ENCODE data around the gene ZBTB32. TPM values are rescaled to one million over a fixed set of nuclear protein-coding genes. Genes with fewer than 3 reads are reported as not detected.
A peak's percentile ranks its signal among the peaks of the same experiment; 100 is the strongest.

ZBTB32 gene
- total RNA-seq, 2 donors from 2014 or later = not detected

- no peak for DNase-seq
- intact Hi-C loops (cut with DNase I) = loop anchor here (10.0 kb wide), 1 partner anchor 159 kb away; no protein-coding TSS in a partner anchor
- no peaks in the 10 kb centered on the region for H3K27me3 ChIP-seq
- no peaks in the 10 kb centered on the region for H3K9me3 ChIP-seq
- H3K4me1 ChIP-seq = peaks cover 17% of the 10 kb centered on the region
- TF ChIP-seq, protein P1, sequence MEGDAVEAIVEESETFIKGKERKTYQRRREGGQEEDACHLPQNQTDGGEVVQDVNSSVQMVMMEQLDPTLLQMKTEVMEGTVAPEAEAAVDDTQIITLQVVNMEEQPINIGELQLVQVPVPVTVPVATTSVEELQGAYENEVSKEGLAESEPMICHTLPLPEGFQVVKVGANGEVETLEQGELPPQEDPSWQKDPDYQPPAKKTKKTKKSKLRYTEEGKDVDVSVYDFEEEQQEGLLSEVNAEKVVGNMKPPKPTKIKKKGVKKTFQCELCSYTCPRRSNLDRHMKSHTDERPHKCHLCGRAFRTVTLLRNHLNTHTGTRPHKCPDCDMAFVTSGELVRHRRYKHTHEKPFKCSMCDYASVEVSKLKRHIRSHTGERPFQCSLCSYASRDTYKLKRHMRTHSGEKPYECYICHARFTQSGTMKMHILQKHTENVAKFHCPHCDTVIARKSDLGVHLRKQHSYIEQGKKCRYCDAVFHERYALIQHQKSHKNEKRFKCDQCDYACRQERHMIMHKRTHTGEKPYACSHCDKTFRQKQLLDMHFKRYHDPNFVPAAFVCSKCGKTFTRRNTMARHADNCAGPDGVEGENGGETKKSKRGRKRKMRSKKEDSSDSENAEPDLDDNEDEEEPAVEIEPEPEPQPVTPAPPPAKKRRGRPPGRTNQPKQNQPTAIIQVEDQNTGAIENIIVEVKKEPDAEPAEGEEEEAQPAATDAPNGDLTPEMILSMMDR (IDR thresholded peaks at IDR 0.05) = no peak
- no peaks in the 10 kb centered on the region for H3K36me3 ChIP-seq (replicated peaks in 1 of 2; ENCODE audit: insufficient read depth in 1 of 2, low read depth in 2 of 2)
- WGBS, 2 donors = 60 to 87% methylated on average over 2 of the region's 2 CpGs
- H3K27ac ChIP-seq = no peak overlapping the region
- H3K4me3 ChIP-seq = no peak overlapping the region
- no peak for ATAC-seq
These were observed 9.1 kb downstream of the ZBTB32 start for GRCh38 chr19:35713506-35713850.

DNA sequence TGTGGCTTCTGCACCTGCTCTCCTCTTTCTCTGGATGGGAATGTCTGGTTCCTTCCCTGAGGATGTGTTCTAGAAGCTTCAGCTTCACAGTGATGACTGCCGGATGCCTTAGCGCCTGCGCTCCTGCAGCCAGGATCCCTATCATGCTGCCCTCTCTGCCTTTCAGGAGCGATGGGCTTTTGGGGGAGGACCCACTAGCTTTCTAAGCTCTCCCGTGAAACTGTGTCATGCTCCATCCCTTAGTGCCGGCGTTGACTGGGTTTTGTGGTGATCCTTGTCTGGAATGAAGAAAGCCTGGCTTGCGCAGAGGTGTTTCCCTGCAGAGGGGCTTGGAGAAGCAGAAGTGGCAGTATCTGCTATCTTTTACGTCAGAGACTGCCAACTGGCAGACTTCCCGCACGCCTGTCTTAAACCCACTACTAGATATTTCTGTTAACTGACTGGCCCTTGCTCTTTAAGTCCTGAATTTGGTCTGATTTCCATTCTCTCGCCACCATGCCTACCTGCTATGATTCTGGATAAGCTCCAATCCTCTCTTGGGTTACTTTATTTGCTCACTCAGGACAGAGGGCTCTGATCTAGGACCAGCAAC, 9.6 kb downstream of the ZBTB32 start:
- intact Hi-C loops (cut with DNase I) = loop anchor here (10.0 kb wide), 1 partner anchor 159 kb away; no protein-coding TSS in a partner anchor
- 66 to 79% methylated on average over 12 of the region's 12 CpGs for WGBS, 2 donors
- no peak overlapping the region for H3K4me3 ChIP-seq
- no peak for ATAC-seq
- TF ChIP-seq POLR2A (IDR thresholded peaks at IDR 0.05) = no peak
- TF ChIP-seq, protein P1 (IDR thresholded peaks at IDR 0.05) = no peak
- no peak for DNase-seq
- H3K27ac ChIP-seq = no peak overlapping the region
- H3K9me3 ChIP-seq = no peaks in the 10 kb centered on the region
- H3K36me3 ChIP-seq (replicated peaks in 1 of 2; ENCODE audit: insufficient read depth in 1 of 2, low read depth in 2 of 2) = no peaks in the 10 kb centered on the region
- no peaks in the 10 kb centered on the region for H3K27me3 ChIP-seq
- H3K4me1 ChIP-seq = peaks cover 22% of the 10 kb centered on the region

DNA sequence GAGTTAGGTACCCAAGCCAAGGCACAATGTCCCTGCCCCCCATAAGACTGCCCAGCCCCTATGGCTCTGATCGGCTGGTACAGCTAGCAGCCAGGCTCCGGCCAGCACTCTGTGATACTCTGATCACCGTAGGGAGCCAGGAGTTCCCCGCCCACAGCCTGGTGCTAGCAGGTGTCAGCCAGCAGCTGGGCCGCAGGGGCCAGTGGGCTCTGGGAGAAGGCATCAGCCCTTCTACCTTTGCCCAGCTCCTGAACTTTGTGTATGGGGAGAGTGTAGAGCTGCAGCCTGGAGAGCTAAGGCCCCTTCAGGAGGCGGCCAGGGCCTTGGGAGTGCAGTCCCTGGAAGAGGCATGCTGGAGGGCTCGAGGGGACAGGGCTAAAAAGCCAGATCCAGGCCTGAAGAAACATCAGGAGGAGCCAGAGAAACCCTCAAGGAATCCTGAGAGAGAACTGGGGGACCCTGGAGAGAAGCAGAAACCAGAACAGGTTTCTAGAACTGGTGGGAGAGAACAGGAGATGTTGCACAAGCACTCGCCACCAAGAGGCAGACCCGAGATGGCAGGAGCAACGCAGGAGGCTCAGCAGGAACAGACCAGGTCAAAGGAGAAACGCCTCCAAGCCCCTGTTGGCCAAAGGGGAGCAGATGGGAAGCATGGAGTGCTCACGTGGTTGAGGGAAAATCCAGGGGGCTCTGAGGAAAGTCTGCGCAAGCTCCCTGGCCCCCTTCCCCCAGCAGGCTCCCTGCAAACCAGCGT, 10.4 kb downstream of the ZBTB32 start:
- DNase-seq (no peak), ATAC-seq (no peak)
- no peaks in the 10 kb centered on the region for H3K9me3 ChIP-seq
- TF ChIP-seq, protein P1 (IDR thresholded peaks at IDR 0.05) = no peak
- no peak for TF ChIP-seq POLR2A (IDR thresholded peaks at IDR 0.05)
- H3K4me3 ChIP-seq = no peak overlapping the region
- intact Hi-C loops (cut with DNase I) = loop anchor here (10.0 kb wide), 1 partner anchor 160 kb away; no protein-coding TSS in a partner anchor
- no peak overlapping the region for H3K27ac ChIP-seq
- H3K36me3 ChIP-seq (replicated peaks in 1 of 2; ENCODE audit: insufficient read depth in 1 of 2, low read depth in 2 of 2) = no peaks in the 10 kb centered on the region
- H3K4me1 ChIP-seq = peaks cover 30% of the 10 kb centered on the region
- WGBS, 2 donors = 73 to 77% methylated on average over 9 to 11 of the region's 14 CpGs
- no peaks in the 10 kb centered on the region for H3K27me3 ChIP-seq

DNA sequence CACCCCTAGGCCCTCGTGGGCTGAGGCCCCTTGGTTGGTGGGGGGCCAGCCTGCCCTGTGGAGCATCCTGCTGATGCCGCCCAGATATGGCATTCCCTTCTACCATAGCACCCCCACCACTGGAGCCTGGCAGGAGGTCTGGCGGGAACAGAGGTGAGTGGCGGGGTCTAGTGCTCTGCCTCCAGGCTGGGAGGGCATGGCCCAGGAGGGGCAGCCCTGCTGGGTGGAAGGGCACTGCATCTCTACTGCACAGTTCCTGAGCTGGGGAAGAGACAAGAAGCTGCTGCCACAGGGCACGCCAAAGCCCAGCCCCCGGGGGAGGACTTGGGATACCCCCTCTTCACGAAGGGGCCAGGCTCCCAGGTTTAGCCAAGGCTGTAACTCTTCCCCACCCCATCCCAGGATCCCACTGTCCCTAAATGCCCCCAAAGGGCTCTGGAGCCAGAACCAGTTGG, 11.0 kb downstream of the ZBTB32 start:
- DNase-seq = no peak
- Histone ChIP-seq H3K27me3 (no peaks in the 10 kb centered on the region), H3K36me3 (replicated peaks in 1 of 2; ENCODE audit: insufficient read depth in 1 of 2, low read depth in 2 of 2) (peaks cover 2 to 4% of the 10 kb centered on the region in 2 donors), H3K27ac (peak overlapping the region in 3 of 4 donors; percentile 51 to 90 (median 85)), H3K4me3 (no peak overlapping the region), H3K9me3 (no peaks in the 10 kb centered on the region), H3K4me1 (peaks cover 34% of the 10 kb centered on the region)
- WGBS, 2 donors = 74 to 88% methylated on average over 5 of the region's 7 CpGs
- no peak for ATAC-seq
- TF ChIP-seq POLR2A (IDR thresholded peaks at IDR 0.05) = no peak
- TF ChIP-seq, protein P1 (IDR thresholded peaks at IDR 0.05) = no peak
- intact Hi-C loops (cut with DNase I) = loop anchor here (10.0 kb wide), 1 partner anchor 161 kb away; no protein-coding TSS in a partner anchor
